ENCODE results near the gene DENND2D. TPM values are rescaled to one million over a fixed set of nuclear protein-coding genes. Genes with fewer than 3 reads are reported as not detected.

Gene DENND2D
- total and polyA plus RNA-seq, 10 of the 15 experiments (the other 5 are each of a cell fraction or from before 2014, with no cell fraction given), result 149 to 375 (median 172) TPM

DNA sequence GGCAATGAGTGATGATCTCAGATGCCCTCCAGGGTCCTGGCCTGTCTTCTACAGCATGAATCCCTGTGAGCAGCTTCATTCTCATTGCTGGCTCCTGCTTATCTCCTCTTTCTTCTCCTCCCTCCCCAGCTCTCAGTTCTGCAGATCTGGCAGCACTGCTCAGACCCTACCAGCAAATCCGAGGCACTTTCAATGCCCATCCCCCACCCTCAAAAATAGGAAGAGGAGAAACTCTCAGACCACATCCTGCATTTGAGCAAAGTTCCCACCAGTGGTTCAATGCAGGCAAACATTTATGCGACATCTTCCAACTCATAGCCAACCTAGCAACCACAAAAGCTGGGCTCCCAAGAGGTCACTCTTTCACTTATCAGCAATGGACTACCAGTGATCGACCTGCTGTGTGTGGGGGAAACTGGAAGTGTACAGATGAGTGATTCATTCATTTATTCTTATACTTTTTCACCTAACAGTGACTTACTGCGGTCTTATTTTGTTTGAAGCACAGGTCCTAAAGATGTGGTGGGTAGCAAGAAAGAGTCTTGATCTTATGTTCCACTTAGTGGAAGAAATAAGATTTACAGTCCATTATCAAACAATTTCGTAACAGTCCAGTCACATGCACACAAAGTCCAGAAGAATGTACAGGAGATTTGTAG is 21.3 kb upstream of the DENND2D start (continued):
- TF ChIP-seq, protein P1, sequence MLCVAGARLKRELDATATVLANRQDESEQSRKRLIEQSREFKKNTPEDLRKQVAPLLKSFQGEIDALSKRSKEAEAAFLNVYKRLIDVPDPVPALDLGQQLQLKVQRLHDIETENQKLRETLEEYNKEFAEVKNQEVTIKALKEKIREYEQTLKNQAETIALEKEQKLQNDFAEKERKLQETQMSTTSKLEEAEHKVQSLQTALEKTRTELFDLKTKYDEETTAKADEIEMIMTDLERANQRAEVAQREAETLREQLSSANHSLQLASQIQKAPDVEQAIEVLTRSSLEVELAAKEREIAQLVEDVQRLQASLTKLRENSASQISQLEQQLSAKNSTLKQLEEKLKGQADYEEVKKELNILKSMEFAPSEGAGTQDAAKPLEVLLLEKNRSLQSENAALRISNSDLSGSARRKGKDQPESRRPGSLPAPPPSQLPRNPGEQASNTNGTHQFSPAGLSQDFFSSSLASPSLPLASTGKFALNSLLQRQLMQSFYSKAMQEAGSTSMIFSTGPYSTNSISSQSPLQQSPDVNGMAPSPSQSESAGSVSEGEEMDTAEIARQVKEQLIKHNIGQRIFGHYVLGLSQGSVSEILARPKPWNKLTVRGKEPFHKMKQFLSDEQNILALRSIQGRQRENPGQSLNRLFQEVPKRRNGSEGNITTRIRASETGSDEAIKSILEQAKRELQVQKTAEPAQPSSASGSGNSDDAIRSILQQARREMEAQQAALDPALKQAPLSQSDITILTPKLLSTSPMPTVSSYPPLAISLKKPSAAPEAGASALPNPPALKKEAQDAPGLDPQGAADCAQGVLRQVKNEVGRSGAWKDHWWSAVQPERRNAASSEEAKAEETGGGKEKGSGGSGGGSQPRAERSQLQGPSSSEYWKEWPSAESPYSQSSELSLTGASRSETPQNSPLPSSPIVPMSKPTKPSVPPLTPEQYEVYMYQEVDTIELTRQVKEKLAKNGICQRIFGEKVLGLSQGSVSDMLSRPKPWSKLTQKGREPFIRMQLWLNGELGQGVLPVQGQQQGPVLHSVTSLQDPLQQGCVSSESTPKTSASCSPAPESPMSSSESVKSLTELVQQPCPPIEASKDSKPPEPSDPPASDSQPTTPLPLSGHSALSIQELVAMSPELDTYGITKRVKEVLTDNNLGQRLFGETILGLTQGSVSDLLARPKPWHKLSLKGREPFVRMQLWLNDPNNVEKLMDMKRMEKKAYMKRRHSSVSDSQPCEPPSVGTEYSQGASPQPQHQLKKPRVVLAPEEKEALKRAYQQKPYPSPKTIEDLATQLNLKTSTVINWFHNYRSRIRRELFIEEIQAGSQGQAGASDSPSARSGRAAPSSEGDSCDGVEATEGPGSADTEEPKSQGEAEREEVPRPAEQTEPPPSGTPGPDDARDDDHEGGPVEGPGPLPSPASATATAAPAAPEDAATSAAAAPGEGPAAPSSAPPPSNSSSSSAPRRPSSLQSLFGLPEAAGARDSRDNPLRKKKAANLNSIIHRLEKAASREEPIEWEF (IDR thresholded peaks at IDR 0.05; ENCODE audit: insufficient replicate concordance, low read depth, low read length), result peak; percentile 100
- TF ChIP-seq, protein P2, sequence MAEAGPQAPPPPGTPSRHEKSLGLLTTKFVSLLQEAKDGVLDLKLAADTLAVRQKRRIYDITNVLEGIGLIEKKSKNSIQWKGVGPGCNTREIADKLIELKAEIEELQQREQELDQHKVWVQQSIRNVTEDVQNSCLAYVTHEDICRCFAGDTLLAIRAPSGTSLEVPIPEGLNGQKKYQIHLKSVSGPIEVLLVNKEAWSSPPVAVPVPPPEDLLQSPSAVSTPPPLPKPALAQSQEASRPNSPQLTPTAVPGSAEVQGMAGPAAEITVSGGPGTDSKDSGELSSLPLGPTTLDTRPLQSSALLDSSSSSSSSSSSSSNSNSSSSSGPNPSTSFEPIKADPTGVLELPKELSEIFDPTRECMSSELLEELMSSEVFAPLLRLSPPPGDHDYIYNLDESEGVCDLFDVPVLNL (IDR thresholded peaks at IDR 0.05; ENCODE audit: low read depth, low read length), result no peak
- TF ChIP-seq, protein P3, sequence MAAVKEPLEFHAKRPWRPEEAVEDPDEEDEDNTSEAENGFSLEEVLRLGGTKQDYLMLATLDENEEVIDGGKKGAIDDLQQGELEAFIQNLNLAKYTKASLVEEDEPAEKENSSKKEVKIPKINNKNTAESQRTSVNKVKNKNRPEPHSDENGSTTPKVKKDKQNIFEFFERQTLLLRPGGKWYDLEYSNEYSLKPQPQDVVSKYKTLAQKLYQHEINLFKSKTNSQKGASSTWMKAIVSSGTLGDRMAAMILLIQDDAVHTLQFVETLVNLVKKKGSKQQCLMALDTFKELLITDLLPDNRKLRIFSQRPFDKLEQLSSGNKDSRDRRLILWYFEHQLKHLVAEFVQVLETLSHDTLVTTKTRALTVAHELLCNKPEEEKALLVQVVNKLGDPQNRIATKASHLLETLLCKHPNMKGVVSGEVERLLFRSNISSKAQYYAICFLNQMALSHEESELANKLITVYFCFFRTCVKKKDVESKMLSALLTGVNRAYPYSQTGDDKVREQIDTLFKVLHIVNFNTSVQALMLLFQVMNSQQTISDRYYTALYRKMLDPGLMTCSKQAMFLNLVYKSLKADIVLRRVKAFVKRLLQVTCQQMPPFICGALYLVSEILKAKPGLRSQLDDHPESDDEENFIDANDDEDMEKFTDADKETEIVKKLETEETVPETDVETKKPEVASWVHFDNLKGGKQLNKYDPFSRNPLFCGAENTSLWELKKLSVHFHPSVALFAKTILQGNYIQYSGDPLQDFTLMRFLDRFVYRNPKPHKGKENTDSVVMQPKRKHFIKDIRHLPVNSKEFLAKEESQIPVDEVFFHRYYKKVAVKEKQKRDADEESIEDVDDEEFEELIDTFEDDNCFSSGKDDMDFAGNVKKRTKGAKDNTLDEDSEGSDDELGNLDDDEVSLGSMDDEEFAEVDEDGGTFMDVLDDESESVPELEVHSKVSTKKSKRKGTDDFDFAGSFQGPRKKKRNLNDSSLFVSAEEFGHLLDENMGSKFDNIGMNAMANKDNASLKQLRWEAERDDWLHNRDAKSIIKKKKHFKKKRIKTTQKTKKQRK (IDR thresholded peaks at IDR 0.05; ENCODE audit: low read depth, low read length), result no peak
- TF ChIP-seq IKZF1 (conservative IDR thresholded peaks at IDR 0.05) (no peak), RAD21 (IDR thresholded peaks at IDR 0.05; ENCODE audit: insufficient read depth, low read depth, low read length) (peak; percentile 66), IKZF2 (IDR thresholded peaks at IDR 0.05) (no peak), POLR2AphosphoS5 (IDR thresholded peaks at IDR 0.05; ENCODE audit: low read length) (peak; percentile 64), EGR1 (IDR thresholded peaks at IDR 0.05; ENCODE audit: borderline replicate concordance in 1 of 2, low read depth in 2 of 2, low read length in 2 of 2) (peak in 1 of 2 experiments; percentile 22; a peak in 1 of 3 replicates), GATAD2B (conservative IDR thresholded peaks at IDR 0.05; ENCODE audit: low read depth) (no peak), STAT3 (IDR thresholded peaks at IDR 0.05; ENCODE audit: low read depth, low read length) (peak; percentile 29; the same call in 1 of the 2 replicates), TARDBP (IDR thresholded peaks at IDR 0.05; ENCODE audit: borderline replicate concordance) (no peak; the same call in 1 of the 2 replicates), TBL1XR1 (IDR thresholded peaks at IDR 0.05; ENCODE audit: low read depth, low read length) (peak; percentile 98), PML (IDR thresholded peaks at IDR 0.05; ENCODE audit: low read length) (no peak)
- TF ChIP-seq, protein P4, sequence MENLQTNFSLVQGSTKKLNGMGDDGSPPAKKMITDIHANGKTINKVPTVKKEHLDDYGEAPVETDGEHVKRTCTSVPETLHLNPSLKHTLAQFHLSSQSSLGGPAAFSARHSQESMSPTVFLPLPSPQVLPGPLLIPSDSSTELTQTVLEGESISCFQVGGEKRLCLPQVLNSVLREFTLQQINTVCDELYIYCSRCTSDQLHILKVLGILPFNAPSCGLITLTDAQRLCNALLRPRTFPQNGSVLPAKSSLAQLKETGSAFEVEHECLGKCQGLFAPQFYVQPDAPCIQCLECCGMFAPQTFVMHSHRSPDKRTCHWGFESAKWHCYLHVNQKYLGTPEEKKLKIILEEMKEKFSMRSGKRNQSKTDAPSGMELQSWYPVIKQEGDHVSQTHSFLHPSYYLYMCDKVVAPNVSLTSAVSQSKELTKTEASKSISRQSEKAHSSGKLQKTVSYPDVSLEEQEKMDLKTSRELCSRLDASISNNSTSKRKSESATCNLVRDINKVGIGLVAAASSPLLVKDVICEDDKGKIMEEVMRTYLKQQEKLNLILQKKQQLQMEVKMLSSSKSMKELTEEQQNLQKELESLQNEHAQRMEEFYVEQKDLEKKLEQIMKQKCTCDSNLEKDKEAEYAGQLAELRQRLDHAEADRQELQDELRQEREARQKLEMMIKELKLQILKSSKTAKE (IDR thresholded peaks at IDR 0.05; ENCODE audit: low read depth, poor library complexity, severe bottlenecking), result peak; percentile 98
- TF ChIP-seq, protein P5, sequence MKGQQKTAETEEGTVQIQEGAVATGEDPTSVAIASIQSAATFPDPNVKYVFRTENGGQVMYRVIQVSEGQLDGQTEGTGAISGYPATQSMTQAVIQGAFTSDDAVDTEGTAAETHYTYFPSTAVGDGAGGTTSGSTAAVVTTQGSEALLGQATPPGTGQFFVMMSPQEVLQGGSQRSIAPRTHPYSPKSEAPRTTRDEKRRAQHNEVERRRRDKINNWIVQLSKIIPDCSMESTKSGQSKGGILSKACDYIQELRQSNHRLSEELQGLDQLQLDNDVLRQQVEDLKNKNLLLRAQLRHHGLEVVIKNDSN (IDR thresholded peaks at IDR 0.05; ENCODE audit: borderline replicate concordance, extremely low read length, insufficient read depth, low read depth, low read length), result no peak
